IPS DF 19.7 (cell line): ENCODE data around the gene PCED1B.
"Not testable (repeated sequence)": the region's sequence is repeated elsewhere in the genome, so short reads cannot be mapped to it uniquely, and the experiment has no call there.

Experiments used
- DNase-seq: peaks from one replicate; pipeline ENCODE4 v3.0.0-alpha.2; 2013; ENCODE audit warnings: low read depth, low spot score

Gene PCED1B

DNA sequence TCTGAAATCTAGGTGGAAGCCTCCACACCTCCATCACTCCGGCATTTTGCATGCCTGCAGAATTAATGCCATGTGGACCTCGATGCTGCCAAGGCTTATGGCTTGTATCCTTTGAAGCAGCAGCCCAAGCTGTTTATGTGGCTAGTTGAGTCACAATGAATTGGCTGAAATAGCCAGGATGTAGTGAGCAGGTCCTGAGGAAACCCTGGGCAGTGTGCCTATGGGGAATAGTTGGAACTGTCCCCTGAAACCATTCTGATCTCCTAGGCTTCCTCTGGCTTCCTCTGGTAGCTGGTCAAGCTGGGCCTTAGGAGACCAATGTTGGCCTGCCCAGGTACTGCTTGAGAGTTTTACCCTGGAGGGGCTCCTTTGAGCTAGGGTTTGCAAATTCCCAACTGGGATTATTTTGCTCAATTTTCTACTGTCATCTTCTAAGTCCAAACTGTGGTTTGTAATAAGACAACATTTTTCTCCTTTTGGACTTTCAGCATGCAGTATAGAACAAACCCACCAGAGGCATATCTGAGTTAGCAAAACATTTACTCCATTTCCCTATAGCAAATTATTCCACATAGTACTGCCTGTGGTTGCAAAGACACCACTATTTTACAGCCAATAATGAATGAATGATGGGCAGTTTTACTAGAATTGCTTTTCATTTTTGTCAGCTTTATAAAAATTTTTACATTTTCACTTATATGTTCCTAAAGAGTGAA lies 85.5 kb downstream of the PCED1B start:
- no peak for DNase-seq

DNA sequence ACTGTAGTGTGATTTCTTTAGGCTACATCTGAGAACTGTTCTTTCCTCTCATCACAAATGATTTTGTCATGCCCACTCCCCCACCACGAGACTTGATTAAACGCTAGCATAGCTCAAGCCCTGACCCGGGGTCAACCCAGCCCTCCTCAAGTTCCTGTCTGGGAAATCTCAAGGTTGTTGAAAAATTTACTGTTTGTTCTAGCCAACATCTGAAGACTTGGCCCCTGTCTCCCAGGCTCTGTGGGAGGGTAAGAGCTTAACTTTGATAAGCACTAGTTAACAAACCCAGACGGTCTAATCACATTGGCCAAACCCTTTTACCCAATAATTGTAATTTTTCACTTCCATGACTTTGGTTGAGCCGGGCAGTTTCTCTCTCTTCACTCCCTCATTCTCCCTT lies 86.5 kb downstream of the PCED1B start:
- DNase-seq = no peak

DNA sequence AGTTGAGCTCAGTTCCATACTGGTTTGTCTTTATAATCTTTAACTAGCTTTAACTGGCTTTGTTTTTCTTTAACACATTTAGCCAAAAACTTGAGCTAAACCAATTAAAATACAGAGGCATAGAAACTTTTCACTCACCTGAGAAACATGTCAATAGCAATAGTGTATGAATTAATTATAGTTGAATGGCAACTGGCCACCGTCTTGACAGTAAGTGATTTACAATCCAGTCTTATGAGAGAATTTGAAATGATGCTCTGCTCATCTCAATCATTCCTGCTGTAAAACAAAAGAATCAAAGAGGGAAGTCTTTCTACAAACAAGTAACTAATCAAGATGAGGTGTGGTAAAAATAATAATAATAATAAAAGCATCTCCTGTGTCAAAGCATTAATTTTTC lies 86.9 kb downstream of the PCED1B start:
- no peak for DNase-seq

DNA sequence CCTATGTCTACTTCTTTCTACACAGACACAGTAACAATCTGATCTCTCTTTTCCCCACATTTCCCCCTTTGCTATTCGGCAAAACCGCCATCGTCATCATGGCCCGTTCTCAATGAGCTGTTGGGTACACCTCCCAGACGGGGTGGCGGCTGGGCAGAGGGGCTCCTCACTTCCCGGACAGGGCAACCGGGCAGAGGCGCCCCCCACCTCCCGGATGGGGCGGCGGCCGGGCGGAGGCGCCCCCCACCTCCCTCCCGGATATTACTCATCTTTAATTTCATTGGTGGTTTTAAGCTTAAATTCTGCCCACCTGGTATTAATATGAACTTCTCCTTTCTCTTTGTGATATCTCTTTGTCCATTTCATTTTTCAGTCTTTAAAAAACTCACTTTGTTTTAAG lies 90.9 kb downstream of the PCED1B start:
- not testable (repeated sequence) for DNase-seq

DNA sequence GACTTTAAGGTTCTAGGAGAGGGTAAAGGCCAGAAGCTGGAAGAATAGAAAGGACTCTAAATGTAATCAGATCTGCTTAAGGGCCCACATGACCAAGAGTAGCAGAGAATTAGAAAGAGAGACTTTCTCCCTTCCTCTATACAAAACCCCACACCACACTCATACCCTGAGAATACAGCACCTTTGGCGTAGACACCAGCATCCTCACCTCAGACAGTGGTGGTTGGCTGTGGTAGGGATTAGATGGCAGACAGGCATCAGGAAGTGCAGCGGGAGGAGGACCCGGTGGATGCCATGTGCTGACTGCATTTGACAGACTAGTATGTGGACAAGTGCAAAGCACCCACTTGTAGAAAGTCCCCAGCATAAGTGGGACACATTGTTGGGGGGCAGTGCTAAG lies 98.6 kb downstream of the PCED1B start:
- no peak for DNase-seq

DNA sequence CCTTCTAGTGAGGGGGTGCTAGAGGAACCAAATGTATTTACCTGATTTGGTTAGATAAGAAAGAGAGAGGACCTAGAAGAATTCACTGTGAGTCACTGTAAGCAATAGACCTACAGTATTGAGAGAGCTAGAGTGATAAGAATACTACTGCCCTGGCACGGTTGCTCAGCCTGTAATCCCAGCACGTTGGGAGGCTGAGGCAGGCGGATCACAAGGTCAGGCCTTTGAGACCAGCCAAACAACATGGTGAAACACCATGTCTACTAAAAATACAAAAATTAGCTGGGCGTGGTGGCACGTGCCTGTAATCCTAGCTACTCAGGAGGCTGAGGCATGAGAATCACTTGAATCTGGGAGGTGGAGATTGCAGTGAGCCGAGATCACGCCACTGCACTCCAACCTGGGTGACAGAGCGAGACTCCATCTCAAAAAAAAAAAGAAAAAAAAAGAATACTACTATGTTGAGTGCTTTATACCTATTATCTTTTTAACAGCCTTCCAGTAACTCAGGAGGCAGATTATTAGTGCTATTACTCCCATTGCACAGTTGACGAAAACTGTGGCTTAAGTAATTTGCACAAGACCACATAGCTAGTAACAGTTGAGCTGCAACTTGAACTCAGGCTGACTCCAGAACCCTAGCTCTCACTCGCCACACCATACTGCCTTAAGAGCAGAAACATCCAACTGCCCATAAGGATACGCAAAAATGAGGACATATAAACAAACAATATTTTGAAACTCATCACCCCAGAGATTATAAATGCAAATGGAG lies 102.9 kb downstream of the PCED1B start:
- DNase-seq = not testable (repeated sequence)

DNA sequence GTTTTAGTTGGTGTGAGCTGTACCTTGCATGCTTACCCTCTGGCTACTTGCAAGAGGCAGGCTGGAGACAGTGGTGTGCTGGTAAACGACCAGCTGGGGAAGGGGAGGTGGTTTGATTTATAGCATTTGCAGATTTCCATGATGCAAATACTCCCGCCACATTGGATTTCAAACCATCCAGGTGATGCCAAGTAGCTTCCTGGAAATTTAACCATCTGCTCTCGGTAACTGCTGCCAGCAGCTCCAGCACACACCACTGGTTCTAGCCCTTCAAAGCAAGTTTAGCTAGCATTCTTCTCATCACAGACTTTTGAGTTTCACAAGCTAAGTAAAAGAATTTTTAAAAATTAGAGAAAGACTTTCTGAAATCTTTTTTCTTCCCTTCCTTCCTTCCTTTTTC lies 104.8 kb downstream of the PCED1B start:
- DNase-seq = no peak

DNA sequence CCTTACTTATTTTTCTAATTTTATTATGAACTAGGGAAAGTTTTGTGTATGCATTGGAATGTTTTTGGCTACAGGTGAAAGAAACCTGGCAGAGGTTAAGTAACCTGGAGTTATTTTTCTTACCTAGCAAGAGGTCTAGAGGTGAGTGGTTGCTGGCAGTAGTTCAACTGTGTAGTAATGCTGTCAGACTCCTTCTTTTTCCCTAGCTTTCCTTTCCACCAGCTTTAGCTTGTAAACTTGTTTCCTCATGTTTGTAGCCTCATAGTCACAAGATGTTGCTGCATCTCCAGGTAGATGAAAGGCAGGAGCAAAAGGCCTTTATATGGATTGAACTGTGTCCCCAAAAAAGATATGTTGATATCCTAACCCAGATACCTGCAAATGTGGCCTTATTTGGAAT lies 105.4 kb downstream of the PCED1B start:
- no peak for DNase-seq

DNA sequence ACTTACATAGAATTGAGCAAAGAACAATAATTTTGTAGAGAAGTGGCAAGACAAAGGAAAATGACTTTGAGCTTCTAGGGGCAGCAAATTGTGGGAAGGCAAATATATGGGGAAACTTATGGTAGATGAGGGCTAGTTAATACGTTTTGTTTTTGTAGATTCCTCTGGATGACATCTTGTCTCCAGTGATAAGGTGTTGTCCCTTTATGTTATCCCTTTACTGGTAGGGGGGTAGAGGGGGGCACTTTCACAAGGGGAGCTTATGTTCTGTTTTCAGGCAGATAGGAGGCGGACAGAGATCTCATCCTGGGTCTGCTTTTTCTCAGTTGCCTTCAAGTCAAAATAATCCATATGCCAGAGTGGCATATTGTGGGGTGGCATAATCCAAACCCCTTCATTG lies 106.8 kb downstream of the PCED1B start:
- no peak for DNase-seq

DNA sequence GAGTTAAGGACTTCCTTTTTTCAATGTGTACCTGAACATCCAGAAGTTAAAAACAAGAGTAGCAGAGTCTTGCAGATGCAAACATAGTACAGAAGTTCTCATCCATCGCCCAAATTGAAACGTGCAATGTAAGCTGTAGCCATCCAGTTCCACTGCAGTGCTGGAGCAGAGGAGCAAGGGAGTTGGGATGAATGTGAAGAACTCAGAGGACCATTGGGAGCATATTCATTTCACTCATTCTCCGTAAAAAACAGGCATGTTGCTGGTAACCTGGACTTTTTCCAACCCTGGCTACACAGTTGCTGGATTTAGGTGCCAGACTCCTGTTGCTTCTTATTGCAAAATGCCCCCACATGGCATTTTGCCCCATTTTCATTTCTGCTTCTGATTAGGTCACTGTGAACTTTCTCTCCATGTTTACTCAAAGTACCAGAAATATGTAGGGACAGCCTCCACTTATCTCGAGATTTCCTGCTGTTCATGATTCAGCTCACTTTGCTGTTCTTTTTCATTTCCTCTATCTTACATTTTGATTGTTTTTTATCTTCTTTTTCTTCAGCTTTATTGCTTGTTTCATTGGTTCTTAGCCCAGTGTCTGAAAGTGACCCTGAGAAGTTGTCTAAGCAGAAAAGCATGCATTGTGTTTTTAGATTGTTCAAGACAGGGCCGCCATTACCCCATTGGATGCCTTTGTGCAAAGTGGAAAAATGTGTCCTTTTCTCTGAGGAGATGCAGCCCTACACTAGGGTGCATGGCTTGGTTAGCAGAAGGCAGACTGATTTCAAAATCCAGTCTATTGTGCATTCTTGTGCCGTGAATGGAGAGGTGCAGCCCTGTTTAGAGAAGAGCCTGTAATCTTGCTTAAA lies 109.4 kb downstream of the PCED1B start:
- DNase-seq = no peak

DNA sequence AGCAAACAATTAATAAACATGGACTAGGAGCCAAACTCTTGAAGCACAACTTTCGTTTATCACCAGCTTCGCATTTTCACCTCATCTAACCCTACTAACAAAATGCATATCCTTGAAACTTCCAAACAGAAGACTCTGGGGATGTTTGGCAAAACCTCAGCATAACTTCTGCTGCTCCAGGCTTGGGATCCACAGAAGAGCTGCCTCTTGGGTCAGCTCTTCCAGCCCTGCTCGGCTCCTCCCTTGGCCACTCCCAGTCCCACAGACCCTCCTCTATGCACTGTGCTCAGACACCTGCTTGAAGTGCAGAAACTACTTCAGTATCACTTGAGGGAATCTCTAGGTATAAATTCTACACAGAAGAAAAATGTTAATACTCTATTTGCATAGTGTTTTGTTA lies 110.3 kb downstream of the PCED1B start:
- no peak for DNase-seq

DNA sequence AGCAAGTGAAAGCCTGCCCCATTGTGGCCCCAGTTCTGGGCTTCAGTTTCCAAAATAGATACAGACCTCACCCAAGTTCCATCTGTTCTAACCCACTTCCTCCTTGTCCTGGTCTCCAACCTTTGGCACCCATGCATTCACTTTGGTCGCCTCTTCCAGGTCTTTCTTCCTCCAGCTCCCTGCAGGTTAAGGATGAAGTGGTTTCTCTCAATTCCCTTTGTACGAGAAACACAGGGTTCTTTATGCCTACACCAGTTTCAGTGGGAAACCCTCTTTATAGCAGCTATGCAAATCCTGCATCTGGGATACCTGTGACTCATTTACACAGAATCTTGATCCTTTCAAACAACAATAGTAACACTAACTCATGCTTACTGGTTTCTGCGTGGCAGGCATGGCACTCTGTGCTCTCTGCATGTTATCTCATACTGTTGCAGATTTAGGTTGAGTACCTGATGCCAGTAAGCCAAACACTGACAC lies 110.9 kb downstream of the PCED1B start:
- DNase-seq = no peak

DNA sequence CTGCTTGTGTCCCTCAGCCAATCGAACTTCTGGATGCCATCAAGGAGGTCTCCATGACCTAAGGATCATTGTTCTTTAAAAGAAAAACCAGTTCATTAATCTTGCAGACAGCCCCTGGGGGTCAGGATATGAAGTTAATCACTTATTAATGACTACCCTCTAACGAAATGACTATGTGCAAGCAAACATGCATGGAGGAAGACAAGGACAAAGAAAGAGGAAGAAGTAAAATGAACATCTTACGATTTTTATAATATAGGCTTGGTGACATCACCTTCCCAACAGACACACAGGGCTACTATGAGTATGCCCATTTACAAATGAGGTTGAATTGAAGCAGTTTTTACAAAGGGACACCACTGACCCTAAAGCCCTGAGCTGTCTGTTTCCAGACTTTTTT lies 111.5 kb downstream of the PCED1B start:
- no peak for DNase-seq

DNA sequence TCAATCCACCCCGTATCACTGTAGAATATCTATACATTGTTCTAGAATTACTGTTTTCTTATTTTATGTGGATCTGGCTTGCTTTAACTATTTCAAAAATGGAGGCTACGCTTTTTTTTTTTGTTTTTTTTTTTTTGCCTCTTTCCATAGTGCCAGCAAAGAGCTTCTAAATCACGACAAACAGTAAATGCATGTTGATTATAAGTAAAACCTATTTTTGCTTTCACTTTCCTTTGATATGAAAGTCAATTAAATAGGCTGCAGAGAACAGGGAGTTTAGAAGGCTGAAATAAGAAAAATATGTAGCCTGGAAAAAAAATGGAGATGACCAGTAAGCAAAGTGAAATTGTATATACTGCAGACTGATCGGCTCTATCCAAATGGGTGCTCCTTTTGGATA lies 112.6 kb downstream of the PCED1B start:
- DNase-seq = no peak

DNA sequence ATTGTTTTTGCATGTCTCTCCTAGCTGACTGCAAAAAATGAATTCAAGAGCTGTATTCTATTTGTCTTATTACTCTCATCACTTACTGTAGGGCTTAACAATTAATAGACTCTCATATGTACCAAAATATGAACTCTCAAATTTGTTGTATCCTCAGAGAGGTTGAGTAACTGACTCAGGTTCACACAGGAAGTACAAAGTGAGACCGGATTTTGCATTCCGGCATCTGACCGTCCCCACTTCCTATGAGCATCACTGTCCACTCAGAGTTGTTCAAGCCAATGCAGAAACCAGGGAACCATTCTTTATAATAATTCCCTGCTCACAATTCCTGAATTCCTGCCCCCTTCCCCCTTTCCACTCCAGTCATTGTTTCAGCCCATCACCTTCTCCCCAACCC lies 113.6 kb downstream of the PCED1B start:
- DNase-seq = no peak

DNA sequence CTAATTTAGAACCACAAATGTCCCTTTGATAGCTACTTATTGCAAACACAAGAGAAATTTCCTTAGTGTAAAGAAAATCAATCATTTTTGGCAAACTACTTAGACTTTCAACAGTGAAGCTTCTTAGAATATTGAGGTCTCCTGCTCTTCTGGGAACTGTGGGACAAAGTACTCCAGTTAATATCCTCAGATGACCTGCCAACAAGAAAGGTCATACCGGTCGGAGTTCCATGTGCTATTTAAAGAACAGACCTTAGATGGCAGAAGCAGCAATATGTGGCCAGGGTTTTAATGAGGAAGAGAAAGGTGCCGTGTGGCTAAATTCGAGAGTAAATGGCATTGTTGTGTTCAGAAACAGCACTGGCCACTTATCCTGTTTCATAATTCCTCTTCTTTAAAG lies 115.1 kb downstream of the PCED1B start:
- DNase-seq = no peak

DNA sequence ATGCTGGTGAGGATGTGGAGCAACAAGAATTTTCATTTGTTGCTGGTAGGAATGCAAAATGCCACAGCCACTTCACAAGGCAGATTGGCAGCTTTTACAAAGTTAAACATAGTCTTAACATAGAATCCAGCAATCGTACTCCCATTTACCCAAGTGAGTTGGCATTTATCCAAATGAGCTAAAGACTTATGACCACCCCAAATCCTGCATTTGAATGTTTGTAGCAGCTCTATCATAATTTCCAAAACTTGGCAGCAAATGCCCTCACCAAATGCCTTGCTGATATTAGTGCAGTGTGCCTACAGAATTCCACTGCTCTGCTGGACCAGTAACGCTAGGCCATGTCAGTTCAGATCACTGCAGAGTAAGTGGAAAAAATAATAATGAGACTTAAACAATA lies 121.0 kb downstream of the PCED1B start:
- DNase-seq = no peak

DNA sequence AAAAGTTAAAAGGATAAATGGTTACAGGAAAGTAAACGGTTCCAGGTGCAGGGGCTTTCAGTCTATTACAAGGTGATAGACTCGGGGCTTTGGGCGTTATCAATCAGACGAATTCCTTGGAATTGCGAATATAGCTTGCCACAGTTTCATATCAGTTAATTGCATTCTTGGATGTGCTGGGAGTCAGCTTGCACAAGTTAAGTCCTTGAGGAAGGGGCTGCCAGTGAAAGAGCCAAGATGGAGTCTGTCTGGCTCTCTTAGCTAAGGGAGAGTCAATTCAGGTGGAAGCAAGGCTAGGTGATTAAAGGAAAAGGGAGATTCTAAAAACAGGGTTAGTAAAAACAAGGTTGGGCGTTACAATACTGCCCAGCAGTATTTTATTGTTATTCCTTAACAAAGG lies 121.8 kb downstream of the PCED1B start:
- not testable (repeated sequence) for DNase-seq

DNA sequence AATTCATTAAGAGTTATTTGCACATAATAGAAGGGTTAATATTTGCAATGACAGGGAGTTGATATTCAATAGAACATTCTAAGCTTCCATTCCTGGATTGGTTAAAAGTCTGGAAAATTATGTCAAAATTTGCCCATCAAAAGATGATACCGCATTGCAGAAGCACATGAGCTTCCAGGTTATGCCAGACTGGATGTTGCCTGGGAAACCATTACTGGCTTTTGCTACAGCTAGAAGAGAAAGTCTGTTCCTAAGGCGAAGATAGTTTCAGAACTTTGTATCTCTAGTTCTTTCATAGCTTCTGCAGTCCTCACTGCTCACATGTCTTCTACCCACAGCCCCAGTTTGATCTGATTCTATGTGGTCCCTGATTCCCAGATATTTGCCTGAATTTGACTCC lies 122.8 kb downstream of the PCED1B start:
- DNase-seq = no peak

DNA sequence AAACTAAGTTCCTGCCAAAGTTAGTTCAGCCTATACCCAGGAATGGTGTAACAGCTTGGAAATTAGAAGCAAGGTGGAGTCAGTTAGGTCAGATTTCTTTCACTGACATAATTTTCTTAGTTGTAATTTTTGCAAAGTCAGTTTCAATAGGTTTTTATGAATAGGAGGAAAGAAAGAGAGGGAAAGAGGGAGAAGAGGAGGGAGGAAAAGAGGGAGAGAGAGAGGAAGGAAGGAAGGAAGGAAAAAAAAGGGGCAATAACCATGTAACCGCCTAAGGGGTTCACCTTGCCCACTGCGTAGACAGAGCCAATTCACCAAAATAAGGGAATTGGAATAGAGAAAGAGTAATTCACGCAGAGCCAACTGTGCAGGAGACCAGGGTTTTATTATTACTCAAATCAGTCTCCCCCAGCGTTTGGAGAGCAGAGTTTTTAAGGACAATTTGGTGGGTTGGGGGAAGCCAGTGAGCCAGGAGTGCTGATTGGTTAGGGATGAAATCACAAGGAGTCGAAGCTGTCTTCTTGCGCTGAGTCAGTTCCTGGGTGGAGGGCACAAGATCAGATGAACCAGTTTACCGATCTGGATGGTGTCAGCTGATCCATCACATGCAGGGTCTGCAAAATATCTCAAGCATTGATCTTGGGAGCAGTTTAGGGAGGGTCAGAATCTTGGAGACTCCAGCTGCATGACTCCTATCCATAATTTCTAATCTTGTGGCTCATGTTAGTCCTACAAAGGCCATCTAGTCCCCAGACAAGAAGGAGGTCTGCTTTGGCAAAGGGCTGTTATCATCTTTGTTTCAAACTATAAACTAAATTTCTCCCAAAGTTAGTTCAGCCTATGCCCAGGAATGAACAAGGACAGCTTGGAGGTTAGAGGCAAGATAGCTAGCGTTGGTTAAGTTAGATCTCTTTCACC lies 126.4 kb downstream of the PCED1B start:
- DNase-seq = no peak
